Naive B cell (primary cell): Measurements from ENCODE around the gene SNRPA. TPM values are rescaled to one million over a fixed set of nuclear protein-coding genes. Genes with fewer than 3 reads are reported as not detected.
"Not testable (repeated sequence)": the region's sequence is repeated elsewhere in the genome, so short reads cannot be mapped to it uniquely, and the experiment has no call there.

Experiments used
- ATAC-seq, 2 donors: fragments of 150-1000 bp; cut with Tn5 transposase; 2 replicates each; pipeline ENCODE4 v1.10.0; 2021; ENCODE audit warnings: low read depth in 2 of 2, mild to moderate bottlenecking in 2 of 2, moderate library complexity in 2 of 2
- DNase-seq: peaks from one replicate; pipeline ENCODE4 v3.0.0; 2022
- H3K27ac Mint-ChIP-seq, 6 donors: one replicate each; pipeline ENCODE4 v1.8.0; 2020 to 2022; ENCODE audit warnings: mild to moderate bottlenecking in 6 of 6, mixed read lengths in 6 of 6, moderate library complexity in 5 of 6, inconsistent platforms in 2 of 6
- H3K27me3 Mint-ChIP-seq, 3 donors: one replicate each; pipeline ENCODE4 v1.8.0; 2021 to 2022; ENCODE audit warnings: mixed read lengths in 3 of 3, mild to moderate bottlenecking in 1 of 3
- H3K36me3 Mint-ChIP-seq, 2 donors: one replicate each; pipeline ENCODE4 v1.8.0; 2020 to 2022; ENCODE audit warnings: mixed read lengths in 2 of 2, inconsistent platforms in 1 of 2, mild to moderate bottlenecking in 1 of 2
- H3K4me1 Mint-ChIP-seq, 3 donors: one replicate each; pipeline ENCODE4 v1.8.0; 2020 to 2022; ENCODE audit warnings: mixed read lengths in 3 of 3, inconsistent platforms in 1 of 3, mild to moderate bottlenecking in 1 of 3, moderate library complexity in 1 of 3
- H3K4me3 Mint-ChIP-seq, 8 donors: one replicate each; pipeline ENCODE4 v1.8.0; 2020 to 2022; ENCODE audit warnings: mild to moderate bottlenecking in 8 of 8, mixed read lengths in 8 of 8, moderate library complexity in 8 of 8, inconsistent platforms in 2 of 8
- H3K9me3 Mint-ChIP-seq, 7 donors: one replicate each; pipeline ENCODE4 v1.8.0; 2020 to 2022; ENCODE audit warnings: mixed read lengths in 7 of 7, mild to moderate bottlenecking in 5 of 7, inconsistent platforms in 2 of 7, moderate library complexity in 1 of 7
- polyA plus RNA-seq, 6 donors: library from polyadenylated mRNA; unstranded; fragments of 300-500 nt; fragmentation: Illumina TruSeq; gene quantifications; one replicate each; pipeline ENCODE4 v1.2.3, GENCODE V29; 2021; ENCODE audit warnings: low read depth in 6 of 6

Gene SNRPA
- polyA plus RNA-seq, 6 donors from 2014 or later: 48.3 to 88.8 (median 59.8) TPM

GRCh38 chr19:40777937-40778705 lies 27.1 kb downstream of the SNRPA start, which contains the start of gene RAB4B:
TSS of gene RAB4B (plus strand) at chr19:40778247. CDS start at chr19:40778376, 129 bp downstream.
- H3K9me3 Mint-ChIP-seq: no peaks in the 10 kb centered on the region
- no peaks in the 10 kb centered on the region for H3K27me3 Mint-ChIP-seq

GRCh38 chr19:40778706-40779284 lies 27.8 kb downstream of the SNRPA start:
- peaks cover 7 to 34% of the 10 kb centered on the region in 2 donors for H3K36me3 Mint-ChIP-seq
- H3K4me3 Mint-ChIP-seq: peak overlapping the region; percentile 88 to 99 (median 98)
- no peaks in the 10 kb centered on the region for H3K27me3 Mint-ChIP-seq
- DNase-seq (no peak), ATAC-seq (no peak)
- peaks cover 62 to 68% (median 67%) of the 10 kb centered on the region in 3 donors for H3K4me1 Mint-ChIP-seq
- peak overlapping the region; percentile 97 to 100 (median 100) for H3K27ac Mint-ChIP-seq
- no peaks in the 10 kb centered on the region for H3K9me3 Mint-ChIP-seq

More at GRCh38 chr19:40777937-40778705, 27.1 kb downstream of the SNRPA start, which contains the start of gene RAB4B:
- peaks cover 7 to 28% of the 10 kb centered on the region in 2 donors for H3K36me3 Mint-ChIP-seq
- H3K4me1 Mint-ChIP-seq: peaks cover 58 to 73% (median 70%) of the 10 kb centered on the region in 3 donors
- peak within 1 kb of the TSS; percentile 88 to 99 (median 98) for H3K4me3 Mint-ChIP-seq
- peak; percentile 100 for DNase-seq
- peak; percentile 72 for ATAC-seq
- peak within 1 kb of the TSS; percentile 97 to 100 (median 100) for H3K27ac Mint-ChIP-seq

GRCh38 chr19:40780582-40780981 lies 29.6 kb downstream of the SNRPA start:
- no peaks in the 10 kb centered on the region for H3K9me3 Mint-ChIP-seq
- H3K27me3 Mint-ChIP-seq: no peaks in the 10 kb centered on the region
- DNase-seq (no peak), ATAC-seq (no peak)
- peak overlapping the region in 5 of 8 donors; percentile 39 to 85 (median 70) for H3K4me3 Mint-ChIP-seq
- peak overlapping the region in 3 of 6 donors; percentile 58 to 91 (median 88) for H3K27ac Mint-ChIP-seq
- peaks cover 7 to 34% of the 10 kb centered on the region in 2 donors for H3K36me3 Mint-ChIP-seq
- H3K4me1 Mint-ChIP-seq: peaks cover 50 to 53% (median 53%) of the 10 kb centered on the region in 3 donors

- Mint-ChIP-seq H3K27me3 (no peaks in the 10 kb centered on the region), H3K36me3 (peaks cover 7 to 37% of the 10 kb centered on the region in 2 donors), H3K9me3 (no peaks in the 10 kb centered on the region), H3K4me1 (peaks cover 44 to 51% (median 50%) of the 10 kb centered on the region in 3 donors), H3K4me3 (peak overlapping the region in 1 of 8 donors; percentile 47), H3K27ac (peak overlapping the region in 3 of 6 donors; percentile 2 to 88 (median 82))
- no peak for DNase-seq
- ATAC-seq: no peak
Measured at GRCh38 chr19:40781140-40781539, 30.1 kb downstream of the SNRPA start.

- Mint-ChIP-seq H3K9me3 (no peaks in the 10 kb centered on the region), H3K4me3 (no peak overlapping the region), H3K4me1 (peaks cover 39 to 49% (median 43%) of the 10 kb centered on the region in 3 donors), H3K36me3 (peaks cover 7 to 52% of the 10 kb centered on the region in 2 donors), H3K27me3 (no peaks in the 10 kb centered on the region), H3K27ac (peak overlapping the region in 1 of 6 donors; percentile 74)
- no peak for DNase-seq
- no peak for ATAC-seq
Measured at GRCh38 chr19:40783711-40784110, 32.7 kb downstream of the SNRPA start.

- H3K4me3 Mint-ChIP-seq, DNase-seq, H3K27me3 Mint-ChIP-seq, H3K9me3 Mint-ChIP-seq, ATAC-seq: not testable (repeated sequence)
- peaks cover 7 to 52% of the 10 kb centered on the region in 2 donors for H3K36me3 Mint-ChIP-seq
- H3K4me1 Mint-ChIP-seq: peaks cover 36 to 44% (median 39%) of the 10 kb centered on the region in 3 donors
- H3K27ac Mint-ChIP-seq: peak overlapping the region in 1 of 6 donors; percentile 74
Measured at GRCh38 chr19:40784146-40784545, 33.1 kb downstream of the SNRPA start.

GRCh38 chr19:40785526-40785925 lies 34.5 kb downstream of the SNRPA start:
- H3K27me3 Mint-ChIP-seq: no peaks in the 10 kb centered on the region
- DNase-seq (no peak), ATAC-seq (no peak)
- H3K4me1 Mint-ChIP-seq: peaks cover 31 to 45% (median 38%) of the 10 kb centered on the region in 3 donors
- no peaks in the 10 kb centered on the region for H3K9me3 Mint-ChIP-seq
- peak overlapping the region in 3 of 6 donors; percentile 54 to 78 (median 77) for H3K27ac Mint-ChIP-seq
- H3K36me3 Mint-ChIP-seq: peaks cover 12 to 56% of the 10 kb centered on the region in 2 donors
- no peak overlapping the region for H3K4me3 Mint-ChIP-seq

GRCh38 chr19:40786060-40787037 lies 35.3 kb downstream of the SNRPA start:
- DNase-seq: no peak
- no peaks in the 10 kb centered on the region for H3K27me3 Mint-ChIP-seq
- peaks cover 10 to 47% of the 10 kb centered on the region in 2 donors for H3K36me3 Mint-ChIP-seq
- no peaks in the 10 kb centered on the region for H3K9me3 Mint-ChIP-seq
- H3K4me1 Mint-ChIP-seq: peaks cover 33 to 44% (median 33%) of the 10 kb centered on the region in 3 donors
- no peak overlapping the region for H3K4me3 Mint-ChIP-seq
- peak overlapping the region in 4 of 6 donors; percentile 70 to 94 (median 82) for H3K27ac Mint-ChIP-seq
- no peak for ATAC-seq

- no peak for DNase-seq
- H3K27ac Mint-ChIP-seq: peak overlapping the region in 4 of 6 donors; percentile 20 to 92 (median 67)
- H3K4me3 Mint-ChIP-seq: no peak overlapping the region
- H3K36me3 Mint-ChIP-seq: peaks cover 9 to 26% of the 10 kb centered on the region in 2 donors
- no peaks in the 10 kb centered on the region for H3K27me3 Mint-ChIP-seq
- no peak for ATAC-seq
- peaks cover 28 to 47% (median 47%) of the 10 kb centered on the region in 3 donors for H3K4me1 Mint-ChIP-seq
- H3K9me3 Mint-ChIP-seq: no peaks in the 10 kb centered on the region
Measured at GRCh38 chr19:40791349-40791748, 40.3 kb downstream of the SNRPA start.

- peaks cover 31 to 50% (median 47%) of the 10 kb centered on the region in 3 donors for H3K4me1 Mint-ChIP-seq
- no peak for ATAC-seq
- H3K27me3 Mint-ChIP-seq: no peaks in the 10 kb centered on the region
- DNase-seq: no peak
- no peaks in the 10 kb centered on the region for H3K9me3 Mint-ChIP-seq
- peaks cover 9 to 23% of the 10 kb centered on the region in 2 donors for H3K36me3 Mint-ChIP-seq
- peak overlapping the region in 3 of 8 donors; percentile 28 to 61 (median 45) for H3K4me3 Mint-ChIP-seq
- peak overlapping the region in 5 of 6 donors; percentile 20 to 94 (median 62) for H3K27ac Mint-ChIP-seq
Measured at GRCh38 chr19:40791996-40792395, 41.0 kb downstream of the SNRPA start.

- ATAC-seq (no peak), DNase-seq (no peak)
- peaks cover 50 to 64% (median 59%) of the 10 kb centered on the region in 3 donors for H3K4me1 Mint-ChIP-seq
- H3K9me3 Mint-ChIP-seq: no peaks in the 10 kb centered on the region
- H3K27me3 Mint-ChIP-seq: no peaks in the 10 kb centered on the region
- peak overlapping the region; percentile 49 to 100 (median 100) for H3K27ac Mint-ChIP-seq
- peak overlapping the region; percentile 94 to 100 (median 99) for H3K4me3 Mint-ChIP-seq
- peaks cover 0 to 16% of the 10 kb centered on the region in 2 donors for H3K36me3 Mint-ChIP-seq
Measured at GRCh38 chr19:40797166-40797962, 46.4 kb downstream of the SNRPA start.
